ENCODE data around the gene KRTCAP2. TPM values are rescaled to one million over a fixed set of nuclear protein-coding genes. Genes with fewer than 3 reads are reported as not detected.

KRTCAP2 gene
- total and polyA plus RNA-seq, 10 of the 15 experiments (the other 5 are each of a cell fraction or from before 2014, with no cell fraction given): 61.3 to 238 (median 141) TPM

DNA sequence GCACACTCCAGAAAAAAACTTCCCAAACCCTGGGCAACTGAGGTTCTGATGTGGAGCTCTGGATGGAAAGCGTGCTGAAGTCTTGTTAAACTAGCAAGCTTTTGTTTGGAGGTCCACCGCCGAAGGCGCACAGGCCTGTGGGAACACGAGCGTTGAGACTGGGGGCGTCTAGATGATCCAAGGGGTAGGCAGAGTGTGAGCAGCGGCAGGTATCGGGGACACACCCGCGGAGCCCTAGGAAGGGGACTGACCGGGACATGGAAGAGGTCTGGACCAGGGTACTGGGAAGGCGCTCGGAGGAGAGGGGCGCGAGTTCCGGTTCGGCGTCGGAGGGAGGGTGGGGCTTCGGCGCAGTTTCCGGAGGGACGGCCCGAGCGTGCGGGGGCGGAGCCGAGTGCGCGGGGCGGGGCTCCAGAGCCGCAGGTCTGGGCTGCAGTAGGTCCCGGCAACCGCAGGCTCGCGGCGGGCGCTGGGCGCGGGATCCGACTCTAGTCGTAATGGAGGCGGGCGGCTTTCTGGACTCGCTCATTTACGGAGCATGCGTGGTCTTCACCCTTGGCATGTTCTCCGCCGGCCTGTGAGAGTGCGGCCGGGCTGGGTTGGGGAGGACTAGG, 37.6 kb downstream of the KRTCAP2 start, which contains the start of gene SLC50A1:
TSS of gene SLC50A1 (plus strand) at position 438 of the 614 bp plus-strand sequence. CDS start at position 498, 60 bp downstream.
- ATAC-seq (peak; percentile 89), FAIRE-seq (no peak), DNase-seq (ENCODE audit: low read depth, low spot score) (peak; percentile 66)
- H3K36me3 ChIP-seq (ENCODE audit: control insufficient read depth in 2 of 2, insufficient read depth in 2 of 2, low read length in 1 of 2): peaks cover 0 to 3% of the 10 kb centered on the region in 2 experiments; a peak in 2 of 4 replicates
- H4K20me1 ChIP-seq (ENCODE audit: control insufficient read depth, insufficient read depth): no peaks in the 10 kb centered on the region
- in situ Hi-C loops (cut with MboI) (no loop called here), intact Hi-C loops (cut with micrococcal nuclease; ENCODE audit: unreplicated experiment) (loop anchor here (5.0 kb wide), 1 partner anchor 37 kb away; the partner anchor contains the start of genes KRTCAP2 and TRIM46)
- H3K9me3 ChIP-seq (replicated peaks; ENCODE audit: control insufficient read depth, insufficient read depth, low read length): no peaks in the 10 kb centered on the region
- WGBS (ENCODE audit: insufficient coverage, insufficient replicate concordance, low lambda C conversion rate, missing lambda C conversion rate): under 1% methylated on average over 33 of the region's 52 CpGs
- BruUV-seq (replicated peaks): no TSS peak
- H2AFZ ChIP-seq (ENCODE audit: control insufficient read depth, low read depth, low read length): peak within 1 kb of the TSS; percentile 75
- peaks cover 13% of the 10 kb centered on the region for H3K4me1 ChIP-seq (ENCODE audit: control insufficient read depth, insufficient read depth, low read length)
- H3K27me3 ChIP-seq (replicated peaks in 1 of 2; ENCODE audit: control insufficient read depth in 2 of 2, insufficient read depth in 2 of 2, low read length in 1 of 2): no peaks in the 10 kb centered on the region
- H3K9ac ChIP-seq (ENCODE audit: control insufficient read depth, insufficient read depth, low read length): peak within 1 kb of the TSS; percentile 97
- SMC1A ChIA-PET (ENCODE audit: uncharacterized antibody, unreplicated experiment): interaction anchor here (0.8 to 2.4 kb wide), 6 partner anchors 16 to 44 kb away, joined by 3 to 6 read pairs (median 3); no protein-coding TSS in a partner anchor
- H3K4me2 ChIP-seq (ENCODE audit: control insufficient read depth, insufficient read depth): peak within 1 kb of the TSS; percentile 100
- H3K4me3 ChIP-seq: peak within 1 kb of the TSS; percentile 90
- H3K27ac ChIP-seq (ENCODE audit: control insufficient read depth, insufficient read depth): peak within 1 kb of the TSS; percentile 97
- peaks cover 30% of the 10 kb centered on the region for H3K79me2 ChIP-seq (ENCODE audit: control insufficient read depth, insufficient read depth, low read length)
- RAD21 ChIA-PET (ENCODE audit: unreplicated experiment): interaction anchor here (1.0 to 2.6 kb wide), 6 partner anchors 15 to 50 kb away, joined by 3 to 9 read pairs (median 5); partner anchors contain the start of gene KRTCAP2
- POLR2A ChIA-PET: interaction anchor here (0.5 to 2.9 kb wide), 9 partner anchors 11 to 296 kb away, joined by 3 to 18 read pairs (median 3); partner anchors contain the start of gene KRTCAP2
- CTCF ChIA-PET: interaction anchor here (0.6 to 6.0 kb wide), 11 partner anchors 12 to 1631 kb away, joined by 3 to 37 read pairs (median 4); partner anchors contain the start of genes KRTCAP2 and TRIM46
- TF ChIP-seq ATF3 (IDR thresholded peaks at IDR 0.05; ENCODE audit: borderline replicate concordance, extremely low read depth, low read depth, low read length) (no peak), ATF7 (IDR thresholded peaks at IDR 0.05; ENCODE audit: low read depth) (no peak; the same call in 1 of the 2 replicates), RB1 (IDR thresholded peaks at IDR 0.05; ENCODE audit: borderline replicate concordance) (0 out of 2 replicates have a peak, but pooled peaks have one; percentile 19), IKZF2 (IDR thresholded peaks at IDR 0.05) (peak; percentile 9 to 15; a peak in 1 of 4 replicates), TAF1 (IDR thresholded peaks at IDR 0.05; ENCODE audit: borderline replicate concordance, low read depth, low read length) (peak; percentile 60; the same call in 1 of the 2 replicates), SMAD5 (IDR thresholded peaks at IDR 0.05; ENCODE audit: low read depth) (peak; percentile 70; the same call in 1 of the 2 replicates), HDGF (IDR thresholded peaks at IDR 0.05) (no peak), SKIL (IDR thresholded peaks at IDR 0.05; ENCODE audit: low read depth, poor library complexity, severe bottlenecking) (no peak), NBN (IDR thresholded peaks at IDR 0.05) (no peak), KLF5 (IDR thresholded peaks at IDR 0.05; ENCODE audit: partially characterized antibody) (peak; percentile 66), YY1 (IDR thresholded peaks at IDR 0.05; ENCODE audit: low read depth, low read length) (no peak), ESRRA (IDR thresholded peaks at IDR 0.05; ENCODE audit: low read length) (no peak), KDM1A (IDR thresholded peaks at IDR 0.05; ENCODE audit: borderline replicate concordance) (no peak), SREBF1 (IDR thresholded peaks at IDR 0.05; ENCODE audit: low read length) (no peak), TCF12 (IDR thresholded peaks at IDR 0.05; ENCODE audit: low read depth, low read length) (no peak), JUND (IDR thresholded peaks at IDR 0.05; ENCODE audit: low read depth, low read length) (no peak)
- TF ChIP-seq, protein P1, sequence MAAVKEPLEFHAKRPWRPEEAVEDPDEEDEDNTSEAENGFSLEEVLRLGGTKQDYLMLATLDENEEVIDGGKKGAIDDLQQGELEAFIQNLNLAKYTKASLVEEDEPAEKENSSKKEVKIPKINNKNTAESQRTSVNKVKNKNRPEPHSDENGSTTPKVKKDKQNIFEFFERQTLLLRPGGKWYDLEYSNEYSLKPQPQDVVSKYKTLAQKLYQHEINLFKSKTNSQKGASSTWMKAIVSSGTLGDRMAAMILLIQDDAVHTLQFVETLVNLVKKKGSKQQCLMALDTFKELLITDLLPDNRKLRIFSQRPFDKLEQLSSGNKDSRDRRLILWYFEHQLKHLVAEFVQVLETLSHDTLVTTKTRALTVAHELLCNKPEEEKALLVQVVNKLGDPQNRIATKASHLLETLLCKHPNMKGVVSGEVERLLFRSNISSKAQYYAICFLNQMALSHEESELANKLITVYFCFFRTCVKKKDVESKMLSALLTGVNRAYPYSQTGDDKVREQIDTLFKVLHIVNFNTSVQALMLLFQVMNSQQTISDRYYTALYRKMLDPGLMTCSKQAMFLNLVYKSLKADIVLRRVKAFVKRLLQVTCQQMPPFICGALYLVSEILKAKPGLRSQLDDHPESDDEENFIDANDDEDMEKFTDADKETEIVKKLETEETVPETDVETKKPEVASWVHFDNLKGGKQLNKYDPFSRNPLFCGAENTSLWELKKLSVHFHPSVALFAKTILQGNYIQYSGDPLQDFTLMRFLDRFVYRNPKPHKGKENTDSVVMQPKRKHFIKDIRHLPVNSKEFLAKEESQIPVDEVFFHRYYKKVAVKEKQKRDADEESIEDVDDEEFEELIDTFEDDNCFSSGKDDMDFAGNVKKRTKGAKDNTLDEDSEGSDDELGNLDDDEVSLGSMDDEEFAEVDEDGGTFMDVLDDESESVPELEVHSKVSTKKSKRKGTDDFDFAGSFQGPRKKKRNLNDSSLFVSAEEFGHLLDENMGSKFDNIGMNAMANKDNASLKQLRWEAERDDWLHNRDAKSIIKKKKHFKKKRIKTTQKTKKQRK (IDR thresholded peaks at IDR 0.05; ENCODE audit: low read depth, low read length): no peak
- TF ChIP-seq, protein P2, sequence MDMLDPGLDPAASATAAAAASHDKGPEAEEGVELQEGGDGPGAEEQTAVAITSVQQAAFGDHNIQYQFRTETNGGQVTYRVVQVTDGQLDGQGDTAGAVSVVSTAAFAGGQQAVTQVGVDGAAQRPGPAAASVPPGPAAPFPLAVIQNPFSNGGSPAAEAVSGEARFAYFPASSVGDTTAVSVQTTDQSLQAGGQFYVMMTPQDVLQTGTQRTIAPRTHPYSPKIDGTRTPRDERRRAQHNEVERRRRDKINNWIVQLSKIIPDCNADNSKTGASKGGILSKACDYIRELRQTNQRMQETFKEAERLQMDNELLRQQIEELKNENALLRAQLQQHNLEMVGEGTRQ (IDR thresholded peaks at IDR 0.05; ENCODE audit: borderline replicate concordance, low read depth, low read length): no peak

Measured in GM12878 (cell line).